Sigmoid colon (tissue), 7 donors: Measurements from ENCODE around the gene ASB17. TPM values are rescaled to one million over a fixed set of nuclear protein-coding genes. Genes with fewer than 3 reads are reported as not detected.

Experiments used
- DNase-seq: peaks from one replicate; pipeline ENCODE4 v3.0.0-alpha.2; 2019
- H3K27ac ChIP-seq, 4 donors: fragments of 200-600 bp; sonication (generic); one replicate each; pipeline ENCODE4 v1.5.1; 2016 to 2019; ENCODE audit warnings: mild to moderate bottlenecking in 1 of 4
- H3K27me3 ChIP-seq, 3 donors: fragments of 200-600 bp; sonication (generic); one replicate each; pipeline ENCODE4 v1.5.1; 2019; ENCODE audit warnings: mild to moderate bottlenecking in 1 of 3
- H3K36me3 ChIP-seq, 4 donors: fragments of 200-600 bp; sonication (generic); one replicate each; pipeline ENCODE4 v1.5.1; 2016 to 2019
- H3K4me1 ChIP-seq, 4 donors: fragments of 200-600 bp; sonication (generic); one replicate each; pipeline ENCODE4 v1.5.1; 2017 to 2019
- H3K4me3 ChIP-seq, 4 donors: fragments of 200-600 bp; sonication (generic); one replicate each; pipeline ENCODE4 v1.5.1; 2017 to 2019; ENCODE audit warnings: mild to moderate bottlenecking in 2 of 4, moderate library complexity in 1 of 4
- H3K9me3 ChIP-seq, 4 donors: fragments of 200-600 bp in 3 of 4; sonication (generic) in 3 of 4; one replicate each; pipeline versions ENCODE4 v1.5.1 to v1.6.1; 2013 to 2019
- EP300 ChIP-seq, 4 donors: sonication (generic); formaldehyde crosslinking; IDR thresholded peaks; one replicate each; pipeline ENCODE4 v1.6.1; 2017; ENCODE audit warnings: antibody characterized with exemption in 4 of 4
- POLR2A ChIP-seq, 2 donors: fragments of 450-650 bp; IDR thresholded peaks; one replicate each; pipeline ENCODE4 v1.6.1; 2016; ENCODE audit warnings: antibody characterized with exemption in 2 of 2, mild to moderate bottlenecking in 2 of 2, moderate library complexity in 2 of 2
- POLR2AphosphoS5 ChIP-seq, 4 donors: sonication (generic); formaldehyde crosslinking; IDR thresholded peaks; one replicate each; pipeline ENCODE4 v1.6.1; 2017; ENCODE audit warnings: antibody characterized with exemption in 4 of 4
- WGBS, 2 donors: extraction: QIAGEN DNeasy Blood & Tissue Kit; methylation state at CpG; one replicate each; pipeline ENCODE4 v1.1.7; 2013; 5-methylcytosine and 5-hydroxymethylcytosine counted together
- intact Hi-C: fragments of 100-400 bp; cut with DNase I; formaldehyde crosslinking; loops from one replicate; pipeline ENCODE4 v1.15.1; 2023
- polyA plus RNA-seq, 3 donors: library from polyadenylated mRNA; stranded (reverse); fragments of 200-250 nt; gene quantifications; one replicate each; pipeline ENCODE4 v1.2.3, GENCODE V29; 2013
- total RNA-seq, 4 donors: library from RNA; depleted of rRNA; stranded (reverse); fragments of >200 nt; gene quantifications; one replicate each; pipeline ENCODE4 v1.1.0, GENCODE V29; 2016
- TF ChIP-seq, protein P1 (sequence below), 4 experiments: fragments of 450-650 bp in 3 of 4; fragments of 200-600 bp in 1 of 4; IDR thresholded peaks; one replicate each; pipeline ENCODE4 v1.5.1; 2016 to 2019; ENCODE audit warnings: antibody characterized with exemption in 4 of 4, mild to moderate bottlenecking in 3 of 4, moderate library complexity in 2 of 4
- donor health status: healthy with polysubstance abuse.
- donor health status: Bipolar disorder and iron deficiency.
- donor health status: healthy.

Gene ASB17, protein sequence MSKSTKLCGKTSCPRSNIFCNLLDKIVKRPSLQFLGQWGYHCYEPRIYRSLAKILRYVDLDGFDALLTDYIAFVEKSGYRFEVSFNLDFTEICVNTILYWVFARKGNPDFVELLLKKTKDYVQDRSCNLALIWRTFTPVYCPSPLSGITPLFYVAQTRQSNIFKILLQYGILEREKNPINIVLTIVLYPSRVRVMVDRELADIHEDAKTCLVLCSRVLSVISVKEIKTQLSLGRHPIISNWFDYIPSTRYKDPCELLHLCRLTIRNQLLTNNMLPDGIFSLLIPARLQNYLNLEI
- not detected for total RNA-seq
- polyA plus RNA-seq: not detected

DNA sequence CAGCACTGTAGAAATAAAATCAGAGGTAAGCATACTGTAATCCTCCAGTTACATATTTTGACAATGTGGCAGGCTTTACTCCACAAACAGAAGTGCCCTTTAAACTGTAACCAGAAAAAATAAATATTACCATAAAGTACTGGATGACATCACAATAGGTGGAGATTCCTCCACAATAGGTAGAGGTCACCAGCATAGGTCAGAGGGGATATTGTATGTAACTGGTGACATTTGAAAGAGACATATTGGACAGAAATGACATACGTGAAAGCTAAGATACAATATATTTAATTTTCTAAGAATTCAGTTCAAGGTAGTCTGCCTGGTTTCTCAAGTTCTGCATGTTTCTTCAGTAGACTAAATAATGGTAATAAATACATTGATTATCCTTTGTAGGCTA lies at the start of gene ASB17:
TSS of gene ASB17 (minus strand) at position 101 of the 400 bp plus-strand sequence. CDS start 113 bp downstream, outside the sequence.
- intact Hi-C loops: no loop called here
- no peak for TF ChIP-seq EP300 (IDR thresholded peaks at IDR 0.05)
- TF ChIP-seq POLR2A (IDR thresholded peaks at IDR 0.05): no peak
- no peak for TF ChIP-seq POLR2AphosphoS5 (IDR thresholded peaks at IDR 0.05)
- TF ChIP-seq, protein P1, sequence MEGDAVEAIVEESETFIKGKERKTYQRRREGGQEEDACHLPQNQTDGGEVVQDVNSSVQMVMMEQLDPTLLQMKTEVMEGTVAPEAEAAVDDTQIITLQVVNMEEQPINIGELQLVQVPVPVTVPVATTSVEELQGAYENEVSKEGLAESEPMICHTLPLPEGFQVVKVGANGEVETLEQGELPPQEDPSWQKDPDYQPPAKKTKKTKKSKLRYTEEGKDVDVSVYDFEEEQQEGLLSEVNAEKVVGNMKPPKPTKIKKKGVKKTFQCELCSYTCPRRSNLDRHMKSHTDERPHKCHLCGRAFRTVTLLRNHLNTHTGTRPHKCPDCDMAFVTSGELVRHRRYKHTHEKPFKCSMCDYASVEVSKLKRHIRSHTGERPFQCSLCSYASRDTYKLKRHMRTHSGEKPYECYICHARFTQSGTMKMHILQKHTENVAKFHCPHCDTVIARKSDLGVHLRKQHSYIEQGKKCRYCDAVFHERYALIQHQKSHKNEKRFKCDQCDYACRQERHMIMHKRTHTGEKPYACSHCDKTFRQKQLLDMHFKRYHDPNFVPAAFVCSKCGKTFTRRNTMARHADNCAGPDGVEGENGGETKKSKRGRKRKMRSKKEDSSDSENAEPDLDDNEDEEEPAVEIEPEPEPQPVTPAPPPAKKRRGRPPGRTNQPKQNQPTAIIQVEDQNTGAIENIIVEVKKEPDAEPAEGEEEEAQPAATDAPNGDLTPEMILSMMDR (IDR thresholded peaks at IDR 0.05): no peak
- H3K27me3 ChIP-seq: no peaks in the 10 kb centered on the region
- H3K4me1 ChIP-seq: no peaks in the 10 kb centered on the region
- H3K4me3 ChIP-seq: no peak within 1 kb of the TSS
- no peak for DNase-seq
- H3K36me3 ChIP-seq: no peaks in the 10 kb centered on the region
- WGBS, 2 donors: 88 to 94% methylated on average over 1 of the region's 1 CpG
- peaks cover 0 to 1% (median 0%) of the 10 kb centered on the region in 4 donors for H3K9me3 ChIP-seq
- H3K27ac ChIP-seq: no peak within 1 kb of the TSS

DNA sequence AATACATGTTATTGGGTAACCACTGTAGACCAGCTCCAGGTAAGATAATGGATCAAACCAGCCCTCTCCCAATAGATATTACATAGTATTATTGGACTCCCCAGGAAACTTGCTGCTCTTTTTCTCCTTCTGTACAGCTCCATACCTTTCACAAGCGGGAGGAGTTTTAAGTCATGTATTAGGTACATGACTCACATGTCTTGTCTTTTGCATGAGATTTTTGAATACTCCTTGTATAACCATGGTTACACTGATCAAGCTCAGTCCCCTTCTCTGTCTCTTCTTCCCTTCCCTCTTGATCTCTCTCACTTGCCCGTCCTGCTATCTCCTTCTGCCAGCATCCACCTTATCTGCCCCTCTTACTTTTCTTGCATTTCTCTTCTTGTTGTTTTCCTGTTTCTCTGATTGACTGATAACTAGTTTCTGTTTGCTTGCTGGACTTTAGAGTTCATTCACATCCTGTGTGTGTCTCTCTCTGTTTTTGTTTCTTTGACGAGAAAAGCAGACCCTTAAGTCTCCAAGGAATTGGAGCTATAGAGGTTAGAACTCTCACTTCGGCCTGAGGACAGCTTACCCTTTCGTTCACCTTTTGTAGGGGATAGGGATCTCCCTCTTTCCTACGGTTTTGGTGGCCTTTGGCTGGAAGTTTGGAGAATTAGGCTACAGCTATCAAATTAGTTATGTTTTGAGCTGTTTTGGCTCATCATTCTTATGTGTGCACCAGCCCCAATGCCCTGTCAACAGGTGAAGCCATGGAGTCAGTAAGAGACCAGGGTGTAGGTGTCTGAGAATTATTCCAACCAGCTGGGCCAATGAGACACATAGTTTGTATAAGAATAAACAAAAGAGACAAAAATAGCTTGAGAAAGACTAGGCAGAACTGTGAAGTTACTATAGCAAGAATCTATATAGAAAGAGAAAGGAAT lies 49.0 kb upstream of the ASB17 start:
- Histone ChIP-seq H3K27me3 (no peaks in the 10 kb centered on the region), H3K27ac (no peak overlapping the region), H3K4me3 (no peak overlapping the region), H3K4me1 (no peaks in the 10 kb centered on the region), H3K9me3 (peaks cover 0 to 2% (median 0%) of the 10 kb centered on the region in 4 donors), H3K36me3 (no peaks in the 10 kb centered on the region)
- intact Hi-C loops: no loop called here
- WGBS, 2 donors: 78 to 81% methylated on average over 6 of the region's 6 CpGs
- no peak for DNase-seq
- TF ChIP-seq POLR2A (IDR thresholded peaks at IDR 0.05) (no peak), EP300 (IDR thresholded peaks at IDR 0.05) (no peak), POLR2AphosphoS5 (IDR thresholded peaks at IDR 0.05) (no peak)
- TF ChIP-seq, protein P1 (IDR thresholded peaks at IDR 0.05): no peak

DNA sequence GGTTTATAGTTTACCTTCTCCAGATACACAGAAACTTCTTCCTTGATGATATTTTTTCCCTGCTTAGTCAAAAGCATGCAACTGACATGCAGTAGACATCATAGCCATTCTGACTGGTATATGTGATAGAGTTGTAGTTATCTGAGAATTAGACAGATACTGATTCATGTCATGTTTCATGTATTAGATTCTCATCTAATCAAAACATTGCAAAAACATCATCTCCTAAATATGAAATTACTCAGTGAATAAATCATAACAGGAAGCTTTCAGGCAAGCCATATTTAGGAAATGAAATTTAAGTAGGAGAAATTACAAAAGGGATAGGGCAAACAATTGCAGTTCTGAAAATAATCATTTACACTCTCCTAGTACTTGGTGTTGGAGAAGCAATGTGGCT lies 38.4 kb upstream of the ASB17 start:
- no peaks in the 10 kb centered on the region for H3K36me3 ChIP-seq
- intact Hi-C loops: no loop called here
- H3K27ac ChIP-seq: no peak overlapping the region
- DNase-seq: no peak
- no peaks in the 10 kb centered on the region for H3K4me1 ChIP-seq
- TF ChIP-seq POLR2A (IDR thresholded peaks at IDR 0.05): no peak
- TF ChIP-seq, protein P1 (IDR thresholded peaks at IDR 0.05): no peak
- no peak for TF ChIP-seq POLR2AphosphoS5 (IDR thresholded peaks at IDR 0.05)
- no peak for TF ChIP-seq EP300 (IDR thresholded peaks at IDR 0.05)
- H3K4me3 ChIP-seq: no peak overlapping the region
- H3K27me3 ChIP-seq: no peaks in the 10 kb centered on the region
- no peaks in the 10 kb centered on the region for H3K9me3 ChIP-seq

DNA sequence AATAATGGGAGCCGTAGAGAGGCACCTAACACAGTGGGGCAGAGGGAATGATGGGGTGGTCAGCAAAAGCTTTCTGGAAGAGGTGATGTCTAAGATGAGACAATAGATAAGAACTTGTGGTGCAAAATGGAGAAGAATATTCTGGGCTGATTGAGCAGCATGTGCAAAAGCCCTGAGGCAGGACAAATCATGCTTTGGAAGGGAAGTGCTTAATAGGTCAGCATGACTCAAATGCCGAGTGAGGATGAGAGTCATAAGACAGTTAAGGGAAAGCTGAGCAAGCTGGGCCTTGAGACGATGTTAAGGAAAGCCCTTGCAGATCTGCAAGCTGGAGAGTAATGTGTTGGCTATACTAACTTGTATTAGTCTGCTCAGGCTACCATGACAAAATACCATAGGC lies 37.3 kb upstream of the ASB17 start:
- Histone ChIP-seq H3K27ac (no peak overlapping the region), H3K27me3 (no peaks in the 10 kb centered on the region), H3K36me3 (no peaks in the 10 kb centered on the region), H3K9me3 (no peaks in the 10 kb centered on the region), H3K4me1 (no peaks in the 10 kb centered on the region), H3K4me3 (no peak overlapping the region)
- DNase-seq: no peak
- no peak for TF ChIP-seq EP300 (IDR thresholded peaks at IDR 0.05)
- TF ChIP-seq POLR2AphosphoS5 (IDR thresholded peaks at IDR 0.05): no peak
- no peak for TF ChIP-seq POLR2A (IDR thresholded peaks at IDR 0.05)
- TF ChIP-seq, protein P1 (IDR thresholded peaks at IDR 0.05): no peak
- WGBS, 2 donors: 84% methylated on average over 3 of the region's 3 CpGs
- intact Hi-C loops: no loop called here
